ENCODE measurements around the gene GEMIN2. TPM values are rescaled to one million over a fixed set of nuclear protein-coding genes. Genes with fewer than 3 reads are reported as not detected.

Gene GEMIN2
- polyA plus RNA-seq, 1 of the 3 experiments (the other 2 are of a cell fraction): 13.2 TPM

GRCh38 chr14:39109893-39110715, 4.0 kb upstream of the GEMIN2 start:
- no peak overlapping the region for H3K27ac ChIP-seq (ENCODE audit: low read depth in 2 of 2, low read length in 1 of 2)
- 80% methylated on average over 12 of the region's 12 CpGs for WGBS (ENCODE audit: low lambda C conversion rate)
- H3K27me3 ChIP-seq (ENCODE audit: insufficient read depth): no peaks in the 10 kb centered on the region
- H4K20me1 ChIP-seq (ENCODE audit: insufficient read depth): no peaks in the 10 kb centered on the region
- DNase-seq: no peak
- H3K9me2 ChIP-seq: no peaks in the 10 kb centered on the region
- H3K4me2 ChIP-seq: no peak overlapping the region
- ChIA-PET CTCF (no interaction called here), POLR2A (no interaction called here)
- H2AFZ ChIP-seq (ENCODE audit: low read depth): no peak overlapping the region
- no peaks in the 10 kb centered on the region for H3F3A ChIP-seq (replicated peaks; ENCODE audit: insufficient read depth)
- H3K4me1 ChIP-seq (ENCODE audit: control insufficient read depth in 1 of 2, insufficient read depth in 2 of 2, low read depth in 1 of 2, low read length in 1 of 2): no peaks in the 10 kb centered on the region; a peak in 2 of 4 replicates
- H3K36me3 ChIP-seq (replicated peaks in 1 of 2; ENCODE audit: control insufficient read depth in 1 of 2, insufficient read depth in 2 of 2, low read length in 1 of 2): no peaks in the 10 kb centered on the region
- peaks cover 4% of the 10 kb centered on the region; the same call in 1 of the 2 replicates for H3K79me2 ChIP-seq (ENCODE audit: insufficient read depth)
- no peak overlapping the region for H3K9ac ChIP-seq
- H3K4me3 ChIP-seq (ENCODE audit: low read depth in 2 of 2, low read length in 1 of 2): no peak overlapping the region
- no peak for TF ChIP-seq NRF1 (IDR thresholded peaks at IDR 0.05; ENCODE audit: low read depth, low read length)
- TF ChIP-seq EZH2phosphoT487 (IDR thresholded peaks at IDR 0.05; ENCODE audit: borderline replicate concordance, low read depth): no peak
- no peak for TF ChIP-seq TCF12 (IDR thresholded peaks at IDR 0.05)
- no peak for TF ChIP-seq RXRA (IDR thresholded peaks at IDR 0.05; ENCODE audit: borderline replicate concordance, low read depth)
- no peak for TF ChIP-seq RCOR1 (IDR thresholded peaks at IDR 0.05; ENCODE audit: low read length)
- TF ChIP-seq RFX5 (IDR thresholded peaks at IDR 0.05; ENCODE audit: low read length): no peak
- TF ChIP-seq GATA2 (CRISPR knock-in tag; IDR thresholded peaks at IDR 0.05): no peak
- TF ChIP-seq CTCF (IDR thresholded peaks at IDR 0.05): no peak
- no peak for TF ChIP-seq JUND (IDR thresholded peaks at IDR 0.05)
- TF ChIP-seq FOXJ3 (CRISPR knock-in tag; IDR thresholded peaks at IDR 0.05): no peak
- TF ChIP-seq FOSL2 (IDR thresholded peaks at IDR 0.05; ENCODE audit: borderline replicate concordance, low read depth): no peak
- TF ChIP-seq CHD2 (IDR thresholded peaks at IDR 0.05; ENCODE audit: low read length, partially characterized antibody): no peak
- no peaks in the 10 kb centered on the region for H3K9me3 ChIP-seq

- no peaks in the 10 kb centered on the region for H4K20me1 ChIP-seq (ENCODE audit: insufficient read depth)
- no peak for DNase-seq
- peak overlapping the region; percentile 96 for H2AFZ ChIP-seq (ENCODE audit: low read depth)
- peak overlapping the region; percentile 40 to 73; a peak in 3 of 4 replicates for H3K27ac ChIP-seq (ENCODE audit: low read depth in 2 of 2, low read length in 1 of 2)
- CTCF ChIA-PET: no interaction called here
- POLR2A ChIA-PET: interaction anchor here (0.9 to 1.3 kb wide), 3 partner anchors 11 to 62 kb away, joined by 3 to 13 read pairs (median 7); partner anchors contain the start of genes PNN, SEC23A and TRAPPC6B
- H3F3A ChIP-seq (replicated peaks; ENCODE audit: insufficient read depth): no peaks in the 10 kb centered on the region
- H3K4me1 ChIP-seq (ENCODE audit: control insufficient read depth in 1 of 2, insufficient read depth in 2 of 2, low read depth in 1 of 2, low read length in 1 of 2): no peaks in the 10 kb centered on the region; a peak in 2 of 4 replicates
- TF ChIP-seq FOXJ3 (CRISPR knock-in tag; IDR thresholded peaks at IDR 0.05) (no peak), ELF1 (IDR thresholded peaks at IDR 0.05) (no peak)
- H3K4me2 ChIP-seq: peak overlapping the region; percentile 66
- peak overlapping the region; percentile 69 to 73 for H3K4me3 ChIP-seq (ENCODE audit: low read depth in 2 of 2, low read length in 1 of 2)
- H3K9me2 ChIP-seq: no peaks in the 10 kb centered on the region
- H3K36me3 ChIP-seq (replicated peaks in 1 of 2; ENCODE audit: control insufficient read depth in 1 of 2, insufficient read depth in 2 of 2, low read length in 1 of 2): no peaks in the 10 kb centered on the region
- peaks cover 11% of the 10 kb centered on the region; the same call in 1 of the 2 replicates for H3K79me2 ChIP-seq (ENCODE audit: insufficient read depth)
- peak overlapping the region; percentile 65; the same call in 1 of the 2 replicates for H3K9ac ChIP-seq
- no peaks in the 10 kb centered on the region for H3K27me3 ChIP-seq (ENCODE audit: insufficient read depth)
- WGBS (ENCODE audit: low lambda C conversion rate): 74% methylated on average over 3 of the region's 3 CpGs
- no peaks in the 10 kb centered on the region for H3K9me3 ChIP-seq
These were observed 444 bp upstream of the GEMIN2 start for GRCh38 chr14:39113685-39114072.

Data from SK-N-SH (cell line).